Posterior cingulate gyrus (tissue), 11 donors: ENCODE measurements around the gene ARID5B.

ENCODE experiments used
- DNase-seq, 10 donors: peaks; one replicate each; pipeline versions ENCODE4 v3.0.0 to v3.0.0-alpha.2; 2020 to 2021; ENCODE audit warnings: mixed read lengths in 3 of 10
- intact Hi-C: fragments of 100-400 bp; cut with DNase I; formaldehyde crosslinking; loops from one replicate; pipeline ENCODE4 v1.15.1; 2023

Gene ARID5B

GRCh38 chr10:61902445-61903220, 1.1 kb downstream of the ARID5B start:
- peak in 8 of 10 donors; percentile 47 to 92 (median 60) for DNase-seq
- intact Hi-C loops, result loop anchor here (5.0 kb wide), 1 partner anchor 140 kb away; no protein-coding TSS in a partner anchor

- DNase-seq, result peak; percentile 14 to 90 (median 55)
- intact Hi-C loops, result loop anchor here (5.0 kb wide), 1 partner anchor 139 kb away; no protein-coding TSS in a partner anchor
Observed at GRCh38 chr10:61903221-61903927, 1.9 kb downstream of the ARID5B start.

- intact Hi-C loops, result loop anchor here (5.0 kb wide), 1 partner anchor 138 kb away; no protein-coding TSS in a partner anchor
- no peak for DNase-seq
Observed at GRCh38 chr10:61903928-61904344, 2.4 kb downstream of the ARID5B start.

- peak in 1 of 10 donors; percentile 7 for DNase-seq
- intact Hi-C loops, result loop anchor here (5.0 kb wide), 1 partner anchor 137 kb away; no protein-coding TSS in a partner anchor
Observed at GRCh38 chr10:61904733-61905725, 3.5 kb downstream of the ARID5B start.

- DNase-seq, result no peak
- intact Hi-C loops, result no loop called here
Observed at GRCh38 chr10:61905837-61906561, 4.5 kb downstream of the ARID5B start.

DNA sequence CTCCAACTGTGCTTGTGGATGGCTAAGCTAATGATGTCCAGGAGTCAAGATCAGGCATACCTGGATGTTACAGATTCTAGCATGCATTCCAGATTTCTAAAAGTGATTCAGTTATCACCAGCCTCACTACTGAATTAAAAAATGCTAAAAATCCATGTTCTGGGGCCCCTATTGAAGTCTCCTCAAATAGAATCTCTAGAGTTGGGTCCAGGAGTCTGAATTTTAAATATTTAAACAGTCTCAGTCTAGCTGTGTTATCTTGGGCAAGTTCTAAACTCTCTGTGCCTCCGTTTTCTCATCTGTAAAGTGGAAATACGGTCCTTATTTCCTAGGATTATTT, 5.0 kb downstream of the ARID5B start:
- DNase-seq, result no peak
- intact Hi-C loops, result no loop called here

GRCh38 chr10:61907011-61907410, 5.5 kb downstream of the ARID5B start:
- intact Hi-C loops, result no loop called here

GRCh38 chr10:61907587-61907986, 6.1 kb downstream of the ARID5B start:
- no peak for DNase-seq
- intact Hi-C loops, result no loop called here

More at GRCh38 chr10:61907011-61907410, 5.5 kb downstream of the ARID5B start:
- DNase-seq, result no peak

GRCh38 chr10:61910226-61910805, 8.8 kb downstream of the ARID5B start:
- intact Hi-C loops, result no loop called here
- DNase-seq, result no peak

DNA sequence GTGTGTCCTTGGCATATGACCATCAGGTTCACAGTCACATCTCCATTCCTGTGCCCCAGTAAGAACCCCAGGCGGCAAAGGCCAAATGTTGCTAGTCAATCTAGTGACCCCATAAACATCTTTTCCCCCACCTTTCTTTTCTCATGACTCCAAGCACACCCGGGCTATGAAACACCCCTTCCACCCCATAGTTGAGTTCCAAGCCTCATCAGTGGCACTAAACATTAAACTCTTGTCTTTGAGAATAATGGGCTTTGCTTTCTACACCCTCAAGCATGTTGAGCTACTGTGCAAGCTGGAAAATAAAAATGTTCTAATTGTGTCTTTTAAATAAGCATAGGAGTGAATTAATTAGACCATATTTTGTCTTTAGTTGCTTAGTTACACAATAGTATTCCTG, 9.4 kb downstream of the ARID5B start:
- no peak for DNase-seq

GRCh38 chr10:61911425-61911824, 9.9 kb downstream of the ARID5B start:
- no peak for DNase-seq

More for the DNA sequence above, 9.4 kb downstream of the ARID5B start:
- intact Hi-C loops, result no loop called here

GRCh38 chr10:61912981-61913380, 11.5 kb downstream of the ARID5B start:
- no peak for DNase-seq
- intact Hi-C loops, result no loop called here

More at GRCh38 chr10:61911425-61911824, 9.9 kb downstream of the ARID5B start:
- intact Hi-C loops, result no loop called here

- intact Hi-C loops, result no loop called here
- no peak for DNase-seq
Observed at GRCh38 chr10:61918140-61918539, 16.6 kb downstream of the ARID5B start.

DNA sequence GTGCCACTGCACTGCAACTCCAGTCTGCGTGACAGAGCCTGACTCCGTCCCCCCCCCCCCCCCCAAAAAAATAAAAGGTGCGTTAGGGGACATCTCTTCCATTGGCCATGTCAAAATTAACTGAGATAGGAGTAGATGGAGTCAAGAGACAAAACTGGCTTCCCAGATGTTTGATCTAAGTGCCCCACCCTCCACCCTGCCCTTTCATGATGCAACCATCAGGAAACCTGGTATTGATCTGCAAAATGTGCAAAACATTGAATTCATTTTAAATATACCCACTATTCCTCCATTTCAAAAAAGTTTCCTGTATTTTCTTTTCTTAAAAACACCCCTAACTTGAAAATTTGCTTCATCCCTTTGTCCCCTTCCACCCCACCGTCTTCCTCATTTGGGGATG, 17.5 kb downstream of the ARID5B start:
- DNase-seq, result no peak
- intact Hi-C loops, result no loop called here

DNA sequence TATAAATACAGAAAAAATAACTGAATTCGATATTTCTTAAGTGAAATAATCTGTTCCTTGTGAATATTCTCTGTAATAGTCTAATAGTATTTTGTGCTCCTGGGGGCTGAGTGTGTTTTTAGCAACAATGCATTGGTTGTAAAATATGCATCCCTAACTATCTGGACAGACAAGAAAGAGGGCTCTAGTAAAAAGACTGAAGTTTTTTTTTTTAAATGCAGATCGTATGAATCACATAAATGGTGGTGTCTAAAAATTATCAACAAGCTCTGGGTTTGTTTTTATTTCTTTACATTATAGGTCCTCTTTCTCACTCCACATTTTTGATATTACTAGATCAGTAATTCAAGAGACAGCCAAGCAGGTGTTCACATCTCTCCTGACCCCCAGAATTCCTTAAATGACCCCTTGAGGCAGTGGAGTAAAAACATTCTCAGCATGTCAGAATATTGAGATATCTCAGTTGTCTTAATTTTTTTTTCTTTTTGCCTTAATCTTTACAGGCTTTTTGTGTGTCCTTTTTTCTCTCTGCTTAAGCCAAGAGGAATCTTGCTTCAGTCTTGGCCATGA, 18.2 kb downstream of the ARID5B start:
- intact Hi-C loops, result no loop called here
- no peak for DNase-seq

DNA sequence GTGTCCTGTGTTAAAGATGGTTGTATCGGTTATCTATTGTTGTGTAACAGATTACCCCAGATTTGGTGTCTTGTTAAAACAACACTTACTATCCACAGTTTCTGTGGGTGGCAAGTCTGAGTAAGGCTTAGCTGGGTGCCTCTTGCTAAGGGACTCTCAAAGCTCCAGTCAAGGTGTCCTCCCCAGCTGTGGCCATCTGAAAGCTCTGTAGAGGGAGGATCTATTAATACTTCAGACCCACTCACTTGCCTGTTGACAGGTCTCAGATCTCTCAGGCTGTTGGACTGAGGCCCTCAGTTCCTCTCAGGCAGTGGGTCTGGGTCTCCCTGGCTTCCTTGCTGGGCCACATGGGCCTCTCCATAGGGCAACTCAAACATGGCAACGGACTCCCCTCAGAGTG, 19.6 kb downstream of the ARID5B start:
- no peak for DNase-seq
- intact Hi-C loops, result no loop called here

DNA sequence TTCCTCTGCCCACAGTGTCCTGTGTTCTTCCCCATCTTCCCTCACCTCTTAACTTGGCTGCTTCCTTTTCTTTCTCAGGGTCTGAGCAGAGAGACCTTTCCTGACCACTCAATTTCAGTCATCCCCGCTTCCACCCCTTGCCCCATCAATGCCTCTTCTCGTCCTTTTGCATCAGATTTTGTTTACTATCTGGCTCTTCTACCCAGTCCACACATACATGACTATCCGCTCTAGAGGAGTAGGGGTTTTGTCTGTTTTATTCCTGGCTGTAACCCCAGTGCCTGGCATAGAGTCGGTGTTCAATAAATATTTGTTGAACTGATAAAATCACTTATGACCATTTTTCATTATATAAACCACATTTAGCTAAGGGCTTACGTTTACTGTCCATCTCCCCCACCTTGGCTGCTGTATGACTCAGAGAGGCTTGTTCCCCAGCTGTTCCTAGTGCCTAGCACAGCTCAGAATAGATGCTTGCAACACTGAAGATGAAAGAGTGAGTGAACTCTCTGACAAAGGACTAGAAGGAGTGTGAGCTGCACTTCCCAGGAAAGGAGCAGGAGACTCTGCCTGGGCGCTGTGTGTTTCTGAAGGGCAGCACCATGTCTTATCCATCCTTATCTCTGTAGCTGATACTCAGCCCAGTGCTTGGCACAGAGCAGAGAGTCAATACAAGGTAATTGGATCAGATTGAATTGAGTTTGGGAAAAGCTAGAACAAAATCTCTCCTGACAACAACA, 21.9 kb downstream of the ARID5B start:
- intact Hi-C loops, result no loop called here
- DNase-seq, result peak in 5 of 10 donors; percentile 7 to 84 (median 65)

DNA sequence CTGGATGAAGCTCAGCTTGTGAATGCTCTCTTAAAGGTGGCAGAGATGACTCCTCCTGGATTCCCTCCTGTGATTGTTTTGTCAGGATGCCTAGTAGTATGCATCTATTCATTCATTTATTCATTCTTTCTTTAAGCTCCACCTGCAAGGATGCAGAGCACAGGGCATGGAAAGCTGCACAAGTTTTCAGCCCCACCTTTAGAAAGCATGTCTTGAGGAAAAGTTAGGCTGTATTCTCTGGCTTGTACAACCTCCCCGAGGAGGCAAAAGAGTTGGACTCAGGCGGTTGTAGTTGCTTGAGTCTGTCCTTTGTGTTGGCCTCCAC, 22.4 kb downstream of the ARID5B start:
- intact Hi-C loops, result no loop called here
- no peak for DNase-seq
